Brain microvascular endothelial cell (primary cell): ENCODE results near the gene LIPG.

Experiments
- DNase-seq: peaks from one replicate; pipeline ENCODE4 v3.0.0-alpha.2; 2020
- H3K27ac ChIP-seq: fragments of 250-450 bp; sonication (Bioruptor Pico); 2 replicates; pipeline ENCODE4 v1.5.1; 2020; ENCODE audit warnings: mild to moderate bottlenecking, moderate library complexity
- H3K27me3 ChIP-seq: fragments of 250-450 bp; sonication (Bioruptor Pico); replicated peaks from 2 replicates; pipeline ENCODE4 v1.5.1; 2020; ENCODE audit warnings: mild to moderate bottlenecking
- H3K36me3 ChIP-seq: fragments of 250-450 bp; sonication (Bioruptor Pico); replicated peaks from 2 replicates; pipeline ENCODE4 v1.5.1; 2020; ENCODE audit warnings: mild to moderate bottlenecking
- H3K4me3 ChIP-seq: 2 replicates; pipeline ENCODE4 v1.5.1; 2011; ENCODE audit warnings: low read depth, mild to moderate bottlenecking, control low read depth, low read length, moderate library complexity
- CTCF ChIP-seq: IDR thresholded peaks from 2 replicates; pipeline ENCODE4 v1.5.1; 2011; ENCODE audit warnings: low read depth, mild to moderate bottlenecking, moderate library complexity, low read length, control low read depth, inconsistent platforms; ENCODE audit errors: missing control alignments
- in situ Hi-C: cut with HindIII; loops from 2 replicates; pipeline ENCODE4 v1.10.0; 2017; ENCODE audit warnings: low sequenced_read_pairs, low pct_ligation_motif_present

The LIPG gene

DNA sequence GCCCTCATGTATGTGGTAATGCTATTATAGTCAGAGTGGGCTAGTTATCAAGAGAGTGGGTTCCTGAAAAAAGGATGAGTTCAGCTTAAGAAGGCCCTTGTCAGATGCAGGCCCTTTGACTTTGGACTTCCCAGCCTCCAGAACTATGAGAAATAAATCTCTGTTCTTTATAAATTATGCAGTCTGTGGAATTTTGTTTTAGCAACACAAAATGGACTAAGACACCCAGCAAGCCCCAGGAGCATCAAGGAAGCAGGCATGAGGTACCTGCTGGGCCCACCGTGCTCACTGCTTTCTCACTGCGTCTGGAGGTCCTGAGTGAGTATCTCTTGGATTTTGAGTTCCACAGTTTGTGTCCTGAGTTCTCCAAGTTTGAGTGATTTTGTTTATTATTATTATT is 35.9 kb upstream of the LIPG start:
- no peak overlapping the region for H3K27ac ChIP-seq
- H3K4me3 ChIP-seq = no peak overlapping the region
- no peak for DNase-seq
- no peaks in the 10 kb centered on the region for H3K36me3 ChIP-seq
- no peak for TF ChIP-seq CTCF
- in situ Hi-C loops = no loop called here
- H3K27me3 ChIP-seq = no peaks in the 10 kb centered on the region

GRCh38 chr18:49527631-49528327 is 34.1 kb upstream of the LIPG start:
- no peak overlapping the region for H3K4me3 ChIP-seq
- TF ChIP-seq CTCF = no peak
- no peaks in the 10 kb centered on the region for H3K27me3 ChIP-seq
- no peaks in the 10 kb centered on the region for H3K36me3 ChIP-seq
- no peak for DNase-seq
- in situ Hi-C loops = no loop called here
- H3K27ac ChIP-seq = no peak overlapping the region

DNA sequence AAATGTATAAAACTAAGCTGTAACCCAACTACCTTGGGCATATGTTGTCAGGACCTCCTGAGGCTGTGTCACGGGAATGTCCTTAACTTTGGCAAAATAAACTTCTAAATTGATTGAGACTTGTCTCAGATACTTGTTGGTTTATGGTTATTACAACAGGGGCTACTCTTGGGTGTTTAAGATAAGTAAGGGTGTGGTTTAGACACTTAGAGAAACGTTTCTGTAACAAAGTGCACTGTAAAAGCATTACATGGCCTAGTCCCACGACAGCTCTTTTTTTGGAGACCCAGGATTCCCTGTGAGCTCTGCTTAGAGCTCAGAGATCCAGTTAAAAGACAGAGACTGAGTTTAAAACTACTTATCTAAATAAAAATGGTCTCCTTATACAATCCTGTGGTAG is 32.3 kb upstream of the LIPG start:
- Histone ChIP-seq H3K27ac (no peak overlapping the region), H3K36me3 (no peaks in the 10 kb centered on the region), H3K27me3 (no peaks in the 10 kb centered on the region), H3K4me3 (no peak overlapping the region)
- in situ Hi-C loops = no loop called here
- TF ChIP-seq CTCF = no peak
- DNase-seq = no peak

GRCh38 chr18:49531678-49532153 is 30.1 kb upstream of the LIPG start:
- no peaks in the 10 kb centered on the region for H3K27me3 ChIP-seq
- no peak overlapping the region for H3K4me3 ChIP-seq
- H3K27ac ChIP-seq = no peak overlapping the region
- TF ChIP-seq CTCF = no peak
- no peak for DNase-seq
- no peaks in the 10 kb centered on the region for H3K36me3 ChIP-seq
- in situ Hi-C loops = no loop called here

GRCh38 chr18:49534846-49535601 is 26.8 kb upstream of the LIPG start:
- no peak overlapping the region for H3K27ac ChIP-seq
- in situ Hi-C loops = no loop called here
- H3K36me3 ChIP-seq = no peaks in the 10 kb centered on the region
- H3K27me3 ChIP-seq = no peaks in the 10 kb centered on the region
- no peak for DNase-seq
- no peak for TF ChIP-seq CTCF
- no peak overlapping the region for H3K4me3 ChIP-seq
